Fibroblast of gingiva (primary cell): ENCODE measurements around the gene HSPA14.
"Not testable (repeated sequence)": the region's sequence is repeated elsewhere in the genome, so short reads cannot be mapped to it uniquely, and the experiment has no call there.

Experiments
- DNase-seq: peaks from one replicate; pipeline ENCODE4 v3.0.0-alpha.2; 2011; ENCODE audit warnings: low read depth

Gene HSPA14

DNA sequence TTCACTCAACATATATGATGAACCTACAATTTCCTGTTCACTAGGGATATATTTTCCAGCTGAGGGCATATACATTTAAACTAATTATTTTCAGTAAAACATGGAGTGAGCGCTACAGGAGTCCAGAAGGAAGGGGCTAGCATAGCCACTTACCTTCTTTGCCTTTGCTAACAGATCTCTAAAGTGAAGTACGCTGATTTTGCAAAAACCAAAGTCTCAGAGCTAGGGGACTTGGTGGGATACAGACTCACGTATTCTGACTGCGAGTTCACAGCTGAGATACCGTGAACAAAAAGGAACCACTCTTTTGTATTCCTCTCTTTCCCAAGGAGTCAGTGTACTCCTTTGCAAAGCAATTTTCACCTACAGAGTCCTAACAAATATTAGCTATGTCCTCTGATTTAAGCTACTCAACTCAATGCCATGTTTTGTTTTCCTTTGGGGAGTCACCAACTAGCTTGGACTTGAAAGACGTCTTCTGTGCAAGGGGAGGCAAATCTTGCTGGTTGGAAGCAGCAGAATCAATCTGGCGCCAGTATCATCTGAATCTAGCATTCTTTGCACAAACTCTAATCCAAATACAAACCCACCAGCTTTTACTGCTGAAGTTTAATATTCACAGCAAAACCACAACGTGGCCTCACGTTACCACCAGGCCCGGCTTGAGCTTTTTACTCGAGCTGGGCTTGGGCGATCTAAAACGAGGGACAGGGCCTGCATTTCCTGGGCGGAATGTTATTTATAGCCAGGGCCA lies 926 bp upstream of the HSPA14 start:
- no peak for DNase-seq

DNA sequence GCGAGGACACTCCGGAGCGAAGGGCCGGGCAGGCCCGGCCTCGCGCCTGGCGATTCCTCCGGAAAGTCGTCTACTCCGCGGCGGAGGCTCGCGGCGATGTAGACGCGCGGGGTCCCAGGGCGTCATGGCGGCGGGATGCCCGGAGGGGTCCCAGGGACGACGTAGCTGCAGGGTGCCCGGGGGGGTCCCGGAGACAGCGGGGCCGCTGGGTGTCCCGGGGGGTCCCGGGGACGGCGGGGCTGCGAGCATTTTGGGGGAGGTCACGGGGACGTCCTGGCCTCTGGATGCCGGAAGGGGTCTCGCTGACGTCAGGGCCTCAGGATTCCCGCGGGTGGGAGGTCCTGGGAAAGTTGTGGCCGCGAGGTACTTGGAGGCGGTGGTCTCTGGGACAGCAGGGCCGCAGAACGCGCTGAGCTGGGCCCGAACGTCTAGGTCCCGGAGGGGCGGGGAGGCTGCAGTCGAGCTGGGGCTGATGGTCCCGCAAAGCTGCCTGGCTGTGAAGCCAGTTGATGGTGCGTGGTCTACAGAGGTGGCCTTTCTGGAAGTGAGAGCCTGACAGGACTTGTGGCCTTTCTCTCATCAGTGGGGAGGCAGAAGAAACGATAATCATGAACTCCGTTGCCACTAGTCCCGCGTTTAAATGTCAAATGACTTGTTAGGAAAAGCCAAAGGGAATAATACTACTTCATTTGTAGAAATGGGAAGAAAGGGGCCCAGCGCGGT lies 637 bp downstream of the HSPA14 start:
- peak; percentile 7 for DNase-seq

DNA sequence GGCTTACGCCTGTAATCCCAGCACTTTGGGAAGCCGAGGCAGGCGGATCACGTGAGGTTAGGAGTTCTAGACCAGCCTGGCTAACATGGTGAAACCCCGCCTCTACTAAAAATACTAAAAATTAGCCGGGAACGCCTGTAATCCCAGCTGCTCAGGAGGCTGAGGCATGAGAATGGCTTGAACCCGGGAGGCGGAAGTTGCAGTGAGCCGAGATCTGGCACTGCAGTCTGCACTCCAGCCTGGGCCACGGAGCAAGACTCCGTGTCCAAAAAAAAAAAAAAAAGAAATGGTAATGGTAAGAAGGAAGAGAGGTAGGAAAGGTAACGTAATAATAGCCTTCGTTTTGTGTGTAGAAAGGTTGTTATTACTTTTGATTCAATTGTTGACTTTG lies 1.2 kb downstream of the HSPA14 start:
- no peak for DNase-seq

DNA sequence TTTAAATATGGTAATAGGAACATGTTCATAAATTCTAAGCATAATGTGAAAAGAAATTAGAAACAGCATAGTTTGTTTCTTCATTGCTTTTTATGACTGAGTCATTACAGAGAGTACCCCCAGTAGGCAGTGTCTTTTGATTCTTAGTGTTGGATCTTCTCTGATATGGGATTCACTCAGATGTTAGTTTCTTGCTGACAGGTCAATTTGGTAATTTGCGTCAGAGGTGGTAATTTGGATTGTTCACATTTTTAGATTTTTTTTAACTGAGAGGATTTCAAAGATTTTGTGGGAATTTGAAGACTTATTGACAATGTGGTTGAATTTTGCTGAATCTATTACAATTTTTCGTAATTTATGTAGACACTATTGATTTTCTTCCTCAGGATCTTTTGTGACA lies 2.1 kb downstream of the HSPA14 start:
- no peak for DNase-seq

DNA sequence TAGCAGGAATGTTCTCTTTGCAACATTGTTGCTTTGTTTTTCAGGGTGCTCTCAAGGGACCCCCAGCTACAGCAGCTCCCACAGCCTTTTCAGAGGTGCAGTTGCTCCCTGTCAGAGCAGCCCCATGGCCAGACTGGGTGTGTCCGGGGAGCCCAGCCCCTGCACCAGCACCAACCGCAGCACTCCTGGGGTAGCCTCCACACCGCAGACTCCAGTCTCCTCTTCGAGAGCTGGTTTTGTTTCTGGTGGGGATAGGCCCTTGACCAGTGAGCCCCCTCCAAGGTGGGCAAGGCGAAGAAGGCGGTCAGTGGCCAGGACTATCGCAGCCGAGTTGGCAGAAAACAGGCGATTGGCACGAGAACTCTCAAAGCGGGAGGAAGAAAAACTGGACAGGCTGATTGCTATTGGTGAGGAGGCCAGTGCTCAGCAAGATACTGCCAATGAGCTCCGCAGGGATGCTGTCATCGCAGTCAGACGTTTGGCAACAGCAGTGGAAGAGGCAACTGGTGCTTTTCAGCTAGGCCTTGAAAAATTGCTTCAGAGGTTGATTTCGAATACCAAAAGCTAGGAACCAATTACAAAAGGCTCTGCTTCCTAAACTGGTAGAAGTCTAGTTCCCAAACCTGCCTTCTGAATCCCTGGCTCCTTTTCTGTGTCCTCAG lies 5.4 kb downstream of the HSPA14 start:
- no peak for DNase-seq

DNA sequence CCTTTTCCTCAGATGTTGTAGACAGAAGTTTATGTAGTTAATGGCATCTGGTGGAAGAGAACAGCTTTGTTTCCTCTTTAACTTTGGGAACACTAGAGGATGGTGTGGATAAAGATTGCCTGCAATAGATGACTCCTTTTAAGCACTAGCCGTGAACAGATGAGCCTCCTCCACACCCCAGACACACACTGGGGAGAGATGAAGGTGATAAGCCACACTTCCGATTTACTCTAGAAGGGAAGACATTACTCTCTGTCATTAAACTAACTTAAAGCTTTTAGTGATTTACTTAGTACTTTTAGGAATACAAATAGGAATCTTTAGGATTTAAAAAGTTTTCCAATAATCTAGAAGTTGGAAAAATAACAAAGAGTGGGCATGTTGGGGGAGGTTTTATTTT lies 6.8 kb downstream of the HSPA14 start:
- DNase-seq = no peak

DNA sequence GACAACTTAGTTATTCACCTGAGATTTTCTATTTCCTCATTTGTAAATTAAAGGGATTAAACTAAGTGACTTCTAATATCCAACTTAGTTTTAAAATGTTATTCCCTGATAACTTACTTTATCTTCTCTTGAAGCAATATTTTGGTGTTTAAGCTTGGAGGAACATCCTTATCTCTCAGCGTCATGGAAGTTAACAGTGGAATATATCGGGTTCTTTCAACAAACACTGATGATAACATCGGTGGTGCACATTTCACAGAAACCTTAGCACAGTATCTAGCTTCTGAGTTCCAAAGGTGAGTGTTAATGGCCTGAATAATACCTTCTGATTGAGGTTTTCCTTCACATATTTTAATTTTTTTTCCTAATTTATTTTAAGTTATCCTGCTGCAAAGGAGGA lies 14.1 kb downstream of the HSPA14 start:
- no peak for DNase-seq

DNA sequence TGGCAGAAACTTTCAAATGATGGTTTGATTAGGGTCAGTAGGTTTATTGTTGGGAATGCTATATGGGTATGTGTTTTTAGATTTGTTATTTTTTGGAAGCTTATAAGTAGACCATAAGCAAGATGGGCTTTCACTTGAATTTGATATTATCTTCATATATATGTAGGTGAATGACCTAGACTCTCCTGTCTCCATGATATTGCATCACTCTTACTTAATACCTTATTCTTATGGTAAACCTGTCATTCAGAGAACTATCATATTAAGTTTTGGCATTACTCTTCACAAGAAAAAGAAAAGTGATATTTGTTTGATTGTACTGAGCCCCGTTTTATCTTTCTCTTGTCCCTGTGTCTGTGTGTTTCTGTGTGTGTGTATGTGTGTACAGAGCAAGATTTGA lies 17.3 kb downstream of the HSPA14 start:
- DNase-seq = no peak

DNA sequence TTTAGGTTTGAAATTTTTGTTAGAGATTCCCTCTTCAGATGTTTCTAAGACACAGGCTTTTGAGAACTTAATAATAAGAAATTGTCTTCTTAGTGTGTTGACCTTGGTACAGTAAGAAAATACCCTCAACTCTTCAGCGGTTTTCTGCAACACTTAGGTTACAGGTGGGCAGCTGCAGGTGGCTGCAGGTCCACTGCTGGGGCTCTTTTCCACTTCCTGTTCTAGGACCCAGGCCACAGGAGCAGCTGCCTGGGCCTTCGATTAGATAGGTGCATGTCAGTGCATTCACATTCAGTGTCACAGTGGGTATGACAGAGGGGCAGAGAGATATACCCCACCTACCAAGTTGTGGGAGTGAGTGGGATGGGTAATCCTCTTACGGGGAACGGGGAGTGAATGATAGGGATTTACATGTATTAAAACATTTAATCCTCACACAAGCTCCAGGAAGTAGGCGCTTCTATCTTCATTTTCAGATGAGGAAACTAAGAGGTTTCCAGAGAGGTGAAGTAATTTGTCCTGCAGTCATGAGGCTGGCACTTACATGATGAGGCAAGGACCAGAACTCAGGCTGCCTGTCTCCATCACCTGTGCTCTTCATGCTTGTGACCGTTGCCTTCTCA lies 20.3 kb downstream of the HSPA14 start:
- no peak for DNase-seq

DNA sequence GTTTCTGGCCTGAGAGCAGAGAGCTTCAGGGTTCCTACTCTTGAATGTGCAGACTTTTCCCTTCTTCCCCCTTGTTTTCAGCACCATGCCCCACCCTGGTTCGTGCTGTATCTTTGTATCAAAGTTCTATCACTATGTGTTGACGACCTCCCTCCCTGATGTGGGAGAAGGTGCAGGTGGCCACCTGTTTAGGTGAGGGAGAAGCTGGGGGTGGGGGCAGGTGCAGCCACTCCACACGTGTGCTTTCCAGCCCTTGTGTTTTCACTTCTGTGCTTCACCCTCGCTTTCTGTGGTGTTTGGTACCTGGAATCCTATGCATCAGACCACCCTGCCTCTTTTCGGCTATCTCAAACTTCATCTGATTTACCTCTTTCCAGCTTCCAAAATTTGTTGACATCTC lies 20.9 kb downstream of the HSPA14 start:
- no peak for DNase-seq

DNA sequence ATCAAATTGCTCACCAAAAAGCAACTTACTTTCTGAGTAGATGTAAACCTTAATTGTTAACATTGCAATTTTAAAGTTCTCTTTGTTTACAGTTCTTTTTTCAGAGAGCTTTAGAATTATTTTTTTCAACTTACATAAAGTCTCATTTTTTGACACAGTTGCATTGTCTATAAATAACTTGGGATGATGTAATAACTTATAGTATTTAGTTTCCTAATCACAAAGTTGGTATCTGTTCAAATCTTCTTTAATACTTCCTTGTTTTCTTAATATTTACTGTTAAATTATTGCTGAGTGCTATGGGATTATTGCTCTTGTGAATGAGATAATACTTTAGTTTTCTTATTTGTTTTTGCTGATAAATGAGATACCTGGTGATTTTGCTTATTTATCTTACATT lies 21.7 kb downstream of the HSPA14 start:
- no peak for DNase-seq

DNA sequence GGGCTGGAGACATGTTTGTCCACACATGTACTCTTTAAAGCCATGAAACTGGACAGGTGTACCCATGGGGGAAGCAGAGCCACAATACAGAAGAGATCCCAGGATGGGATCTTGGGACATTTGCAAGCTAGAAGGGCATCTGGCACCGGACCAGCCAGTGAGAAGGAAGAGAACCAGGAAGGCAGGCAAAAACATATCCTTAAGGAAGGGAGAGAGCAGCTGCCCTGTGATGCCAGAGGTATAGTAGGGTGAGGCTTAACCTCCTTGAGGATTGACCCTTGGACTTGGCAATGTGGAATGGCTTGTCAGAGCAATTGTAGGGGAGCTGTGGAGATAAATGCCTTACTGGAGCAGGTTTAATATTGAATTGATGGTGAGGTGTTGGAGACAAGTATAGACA lies 22.7 kb downstream of the HSPA14 start:
- no peak for DNase-seq

DNA sequence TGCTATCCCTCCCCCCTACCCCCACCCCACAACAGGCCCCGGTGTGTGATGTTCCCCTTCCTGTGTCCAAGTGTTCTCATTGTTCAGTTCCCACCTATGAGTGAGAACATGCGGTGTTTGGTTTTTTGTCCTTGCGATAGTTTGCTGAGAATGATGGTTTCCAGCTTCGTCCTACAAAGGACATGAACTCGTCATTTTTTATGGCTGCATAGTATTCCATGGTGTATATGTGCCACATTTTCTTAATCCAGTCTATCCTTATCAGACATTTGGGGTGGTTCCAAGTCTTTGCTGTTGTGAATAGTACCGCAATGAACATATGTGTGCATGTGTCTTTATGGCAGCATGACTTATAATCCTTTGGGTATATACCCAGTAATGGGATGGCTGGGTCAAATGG lies 26.4 kb downstream of the HSPA14 start:
- not testable (repeated sequence) for DNase-seq

DNA sequence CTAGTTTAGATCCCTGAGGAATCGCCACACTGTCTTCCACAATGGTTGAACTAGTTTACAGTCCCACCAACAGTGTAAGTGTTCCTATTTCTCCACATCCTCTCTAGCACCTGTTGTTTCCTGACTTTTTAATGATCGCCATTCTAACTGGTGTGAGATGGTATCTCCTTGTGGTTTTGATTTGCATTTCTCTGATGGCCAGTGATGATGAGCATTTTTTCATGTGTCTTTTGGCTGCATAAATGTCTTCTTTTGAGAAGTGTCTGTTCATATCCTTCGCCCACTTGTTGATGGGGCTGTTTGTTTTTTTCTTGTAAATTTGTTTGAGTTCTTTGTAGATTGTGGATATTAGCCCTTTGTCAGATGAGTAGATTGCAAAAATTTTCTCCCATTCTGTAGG lies 26.8 kb downstream of the HSPA14 start:
- not testable (repeated sequence) for DNase-seq

DNA sequence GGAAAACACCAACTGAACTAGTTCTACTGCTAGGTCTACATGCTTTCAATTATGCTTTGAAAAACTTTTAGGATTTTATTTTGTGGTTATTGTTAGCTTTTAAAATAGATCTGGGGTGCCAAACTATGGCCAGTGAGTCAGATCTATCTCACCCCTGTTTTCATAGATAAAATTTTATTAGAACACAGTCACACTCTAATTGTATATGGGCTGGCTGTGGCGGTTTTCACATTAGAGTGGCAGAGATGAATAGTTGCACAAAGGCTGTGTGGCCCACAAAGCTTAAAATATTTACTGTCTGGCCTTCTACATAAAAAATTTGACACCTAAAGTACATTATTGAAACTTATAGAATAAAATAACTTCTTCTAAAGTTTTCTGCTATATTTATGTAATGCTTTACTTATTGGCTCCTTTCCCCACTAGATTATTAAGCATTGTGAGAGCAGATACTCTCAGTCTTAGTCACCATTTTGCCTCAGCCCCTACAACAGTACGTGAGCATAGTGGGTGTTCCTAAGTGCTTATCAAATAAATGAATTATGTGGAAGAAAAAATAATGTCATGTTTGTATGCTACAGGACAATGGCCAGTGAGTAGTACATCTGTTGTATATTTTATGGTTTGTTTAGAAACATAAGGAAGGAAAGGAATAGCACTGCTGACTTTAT lies 35.1 kb downstream of the HSPA14 start:
- DNase-seq = peak; percentile 10

DNA sequence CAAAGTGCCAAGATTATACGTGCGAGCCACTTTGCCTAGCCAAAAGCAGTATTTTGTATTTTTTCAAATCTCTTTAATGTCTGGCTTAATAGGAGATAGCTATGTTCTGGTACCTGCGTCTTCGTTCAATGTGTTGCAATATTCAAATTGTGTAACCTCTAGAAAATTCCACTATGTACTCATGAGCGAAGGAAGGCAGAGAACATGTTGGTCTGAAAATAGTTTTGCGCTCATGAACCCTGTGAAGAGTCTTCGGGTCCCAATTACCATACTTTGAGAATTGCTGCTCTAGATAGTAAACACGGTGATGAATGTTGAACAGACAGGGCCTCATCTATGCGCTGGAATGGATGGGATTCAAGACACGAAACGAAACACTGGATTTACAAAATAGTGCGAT lies 37.8 kb downstream of the HSPA14 start:
- no peak for DNase-seq

DNA sequence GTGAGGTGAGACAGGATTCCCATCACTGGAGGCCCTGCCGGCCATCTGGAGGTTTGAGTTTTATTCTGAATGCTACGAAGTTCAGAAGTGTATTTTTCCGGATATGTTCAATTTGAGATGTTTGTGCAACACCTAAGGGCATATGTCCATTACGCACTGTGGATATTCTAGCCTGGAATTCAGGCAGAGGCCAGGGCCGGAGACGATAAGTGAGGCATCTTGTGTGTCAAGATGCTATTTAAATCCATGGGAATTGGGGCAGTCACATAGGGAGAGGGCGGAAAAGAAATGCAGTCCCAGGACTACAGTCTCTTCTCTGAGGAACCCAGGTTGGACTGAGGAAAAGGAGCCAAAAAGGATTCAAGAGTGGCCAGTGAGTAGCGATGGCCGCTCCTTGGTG lies 38.7 kb downstream of the HSPA14 start:
- no peak for DNase-seq

DNA sequence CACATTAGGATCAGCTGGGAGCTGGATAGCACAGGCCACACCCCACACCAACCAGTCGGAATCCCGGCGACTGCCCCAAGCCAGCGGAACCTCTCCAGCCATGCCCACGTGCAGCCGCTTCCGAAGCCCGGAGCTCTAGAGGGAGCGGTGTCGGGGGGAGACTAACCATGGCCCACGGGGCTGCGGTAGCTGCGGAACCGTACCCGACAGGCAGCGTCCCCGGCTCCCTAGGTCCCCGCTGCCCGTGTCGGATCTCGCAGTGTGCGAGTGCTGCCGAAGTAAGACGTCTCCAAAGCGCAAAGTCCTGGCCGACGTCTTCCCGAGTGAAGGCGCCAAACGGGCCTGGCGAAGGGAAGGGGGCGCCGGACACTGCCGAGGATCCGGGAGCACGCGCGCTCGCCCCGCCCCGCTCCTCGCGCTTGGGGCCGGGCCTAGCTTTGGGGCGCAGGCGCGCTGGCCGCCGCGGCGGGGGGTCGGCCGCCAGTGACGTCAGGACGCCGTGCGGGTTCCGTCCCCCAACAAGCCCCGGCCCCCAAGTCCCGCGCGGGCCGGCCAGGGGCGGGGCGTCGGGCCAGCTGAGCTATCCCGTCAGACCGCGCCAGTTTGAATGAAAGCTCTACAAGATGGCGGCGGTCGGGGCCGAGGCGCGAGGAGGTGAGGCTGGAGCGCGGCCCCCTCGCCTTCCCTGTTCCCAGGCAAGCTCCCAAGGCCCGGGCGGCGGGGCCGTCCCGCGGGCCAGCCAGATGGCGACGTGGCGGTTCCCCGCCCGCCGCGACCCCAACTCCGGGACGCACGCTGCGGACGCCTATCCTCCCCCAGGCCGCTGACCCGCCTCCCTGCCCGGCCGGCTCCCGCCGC lies 40.4 kb downstream of the HSPA14 start, which contains the start of gene SUV39H2:
TSS of gene SUV39H2 (plus strand) at position 601 of the 858 bp plus-strand sequence. CDS start at position 624, 23 bp downstream.
- peak; percentile 95 for DNase-seq

DNA sequence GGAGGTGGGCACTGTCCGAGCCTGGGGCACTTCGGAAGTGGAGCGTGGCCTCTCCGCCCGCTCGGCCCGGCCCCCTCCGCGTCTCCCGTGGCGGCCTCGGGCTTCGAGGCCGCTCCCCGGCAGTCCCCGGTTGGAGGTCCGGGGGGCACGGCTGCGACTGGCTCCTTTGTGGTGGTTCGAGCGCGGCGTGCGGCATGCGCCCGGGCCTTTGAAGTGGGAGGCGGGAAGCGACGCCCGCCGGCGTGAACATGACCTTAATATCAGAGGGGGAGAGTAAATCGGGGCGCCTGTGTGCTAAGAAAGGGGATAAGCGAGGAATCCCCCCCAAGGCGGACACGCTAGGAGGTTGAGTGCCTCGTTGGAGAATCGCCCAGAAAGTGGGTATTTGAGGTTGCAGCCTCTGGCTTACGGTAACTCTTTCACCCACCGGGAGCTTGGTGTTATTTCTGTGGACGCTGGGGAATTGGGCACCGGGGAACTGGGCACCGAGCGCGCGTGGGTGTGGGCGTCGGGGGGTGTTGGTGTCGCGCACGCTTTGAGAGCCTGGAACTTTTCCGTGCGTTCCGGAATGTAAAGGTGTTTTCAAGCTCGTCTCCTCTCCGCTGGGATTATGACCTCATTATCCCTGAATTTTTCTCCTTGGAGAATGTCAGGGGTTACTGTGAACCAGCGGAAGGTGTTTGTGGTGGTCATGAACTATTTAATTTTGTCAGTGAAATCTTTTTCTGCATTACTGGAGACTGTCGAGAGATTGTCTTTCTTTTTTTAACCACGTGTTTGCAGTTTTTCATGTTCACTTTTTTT lies 41.2 kb downstream of the HSPA14 start:
- peak; percentile 2 for DNase-seq

DNA sequence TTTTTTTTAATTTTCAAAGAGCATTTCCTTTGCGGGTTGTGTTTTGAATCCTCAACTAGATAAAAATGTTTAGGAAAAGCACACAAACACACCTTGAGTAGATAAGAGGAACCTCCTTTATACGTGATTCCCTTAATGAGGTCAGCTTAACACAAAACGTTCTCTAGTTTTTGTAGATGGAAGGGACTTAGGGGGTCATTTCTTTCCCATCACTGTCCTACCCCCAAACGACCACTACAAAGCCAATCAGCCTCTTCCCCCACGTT lies 41.8 kb downstream of the HSPA14 start:
- no peak for DNase-seq

DNA sequence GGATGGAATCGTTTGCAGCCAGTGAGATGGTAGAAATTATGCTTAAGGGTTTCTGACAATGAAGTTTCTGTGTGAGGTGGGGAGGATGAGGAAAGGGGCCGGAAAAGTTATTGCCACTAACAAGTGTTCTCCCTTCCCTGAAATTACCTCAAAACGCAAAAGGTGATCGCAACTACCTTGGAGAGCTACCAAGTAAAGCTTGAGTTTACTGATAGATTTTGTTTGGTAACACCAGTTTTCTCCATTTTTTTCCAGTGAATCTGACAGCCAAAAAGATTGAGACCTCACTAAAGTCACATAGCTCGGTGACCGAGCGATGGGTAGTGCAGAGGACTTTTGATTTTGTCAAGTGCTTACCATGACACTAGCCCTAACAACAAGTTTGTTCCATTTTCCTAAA lies 42.1 kb downstream of the HSPA14 start:
- no peak for DNase-seq
